ENCODE measurements around the gene MTG2. TPM values are rescaled to one million over a fixed set of nuclear protein-coding genes. Genes with fewer than 3 reads are reported as not detected.
"Not testable (repeated sequence)": the region's sequence is repeated elsewhere in the genome, so short reads cannot be mapped to it uniquely, and the experiment has no call there.

MTG2 gene
- polyA plus RNA-seq, 4 donors: 25.2 to 50.0 (median 31.1) TPM

DNA sequence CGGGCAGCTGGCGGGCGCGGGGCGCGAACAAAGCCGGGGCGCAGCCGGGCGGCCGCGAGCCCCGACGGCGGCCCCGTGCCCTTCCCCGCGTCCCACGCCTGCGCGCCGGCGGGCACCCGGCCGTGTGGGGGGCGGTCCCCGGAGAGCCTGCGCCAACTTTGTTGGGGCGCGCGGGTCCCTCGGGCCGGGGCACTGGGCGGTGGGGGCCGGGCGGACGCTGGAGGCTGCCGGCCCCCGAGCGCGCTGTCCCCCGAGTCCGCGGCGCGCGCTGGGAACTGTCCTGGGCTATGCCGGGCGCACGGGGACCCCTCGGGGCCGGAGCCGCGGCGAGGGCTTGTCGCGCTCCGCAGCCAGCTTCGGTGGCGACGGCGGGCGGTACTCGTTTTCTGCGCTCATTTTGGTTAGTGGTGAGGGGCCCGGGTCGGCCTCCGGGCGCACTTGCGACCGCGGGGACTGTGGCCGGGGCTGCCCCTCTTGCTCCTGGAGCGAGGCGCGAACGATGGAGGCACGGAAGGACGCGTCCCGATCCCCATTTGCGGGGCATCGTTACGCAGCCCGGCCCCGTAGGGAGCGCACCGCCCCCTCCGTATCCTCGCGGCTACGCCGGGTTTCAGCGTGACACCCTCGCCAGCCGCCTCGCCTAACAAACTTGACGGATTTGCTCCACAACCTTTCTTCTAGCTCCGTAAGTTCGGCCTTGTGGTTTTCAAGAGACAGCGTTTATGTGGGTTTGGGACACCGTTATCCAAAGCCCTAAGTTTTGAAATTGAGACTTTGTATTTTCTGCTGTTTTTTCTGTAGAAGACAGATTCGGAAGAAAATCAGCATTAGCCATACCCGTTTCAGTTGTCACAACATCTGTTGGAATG lies 38.6 kb upstream of the MTG2 start:
- no peak for DNase-seq (ENCODE audit: low read depth in 4 of 4, low spot score in 3 of 4)

DNA sequence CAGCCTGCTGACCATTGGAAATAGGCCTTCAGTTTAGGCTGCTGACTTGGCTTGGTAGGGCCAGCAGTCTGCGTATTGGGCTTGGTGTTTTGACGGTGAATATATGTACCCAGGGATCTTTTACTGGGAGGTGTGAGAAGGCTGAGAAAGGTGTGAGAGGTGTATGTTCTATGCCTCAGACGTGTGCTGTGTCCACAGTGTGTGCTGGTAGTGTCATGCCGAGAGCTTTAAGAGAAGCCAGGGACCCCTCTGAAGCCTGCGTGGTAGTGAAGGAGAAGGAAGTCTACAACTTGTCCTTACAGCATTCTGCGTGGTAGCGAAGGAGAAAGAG lies 37.2 kb upstream of the MTG2 start:
- no peak for DNase-seq (ENCODE audit: low read depth in 4 of 4, low spot score in 3 of 4)

DNA sequence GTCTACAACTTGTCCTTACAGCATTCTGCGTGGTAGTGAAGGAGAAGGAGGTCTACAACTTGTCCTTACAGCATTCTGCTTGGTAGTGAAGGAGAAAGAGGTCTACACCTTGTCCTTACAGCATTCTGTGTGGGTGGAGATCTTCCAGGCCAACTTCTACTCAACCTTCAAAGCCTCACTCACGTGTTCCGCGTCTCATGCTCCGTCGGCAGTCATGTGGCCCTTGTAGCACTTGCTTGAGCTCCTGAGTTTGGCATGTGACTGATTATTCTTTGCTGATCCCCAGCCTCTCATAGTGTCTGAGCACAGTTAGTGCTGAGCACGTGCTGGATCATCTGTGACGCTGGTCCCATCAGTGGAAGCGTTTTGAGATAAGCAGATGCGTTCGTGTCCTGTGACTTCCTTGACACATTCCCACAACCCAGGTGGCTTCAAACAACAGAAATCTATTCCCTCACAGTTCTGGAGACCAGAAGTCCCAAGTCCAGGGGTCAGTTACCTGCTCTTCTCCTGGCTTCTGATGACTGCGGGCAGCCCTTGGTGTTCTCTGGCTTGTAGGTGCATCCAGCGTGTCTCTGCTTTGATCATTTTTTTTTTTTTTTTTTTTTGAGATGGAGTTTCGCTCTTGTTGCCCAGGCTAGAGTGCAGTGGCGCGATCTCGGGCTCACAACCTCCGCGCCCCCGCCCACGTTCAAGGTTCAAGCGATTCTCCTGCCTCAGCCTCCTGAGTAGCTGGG lies 36.6 kb upstream of the MTG2 start:
- no peak for DNase-seq (ENCODE audit: low read depth in 4 of 4, low spot score in 3 of 4)

DNA sequence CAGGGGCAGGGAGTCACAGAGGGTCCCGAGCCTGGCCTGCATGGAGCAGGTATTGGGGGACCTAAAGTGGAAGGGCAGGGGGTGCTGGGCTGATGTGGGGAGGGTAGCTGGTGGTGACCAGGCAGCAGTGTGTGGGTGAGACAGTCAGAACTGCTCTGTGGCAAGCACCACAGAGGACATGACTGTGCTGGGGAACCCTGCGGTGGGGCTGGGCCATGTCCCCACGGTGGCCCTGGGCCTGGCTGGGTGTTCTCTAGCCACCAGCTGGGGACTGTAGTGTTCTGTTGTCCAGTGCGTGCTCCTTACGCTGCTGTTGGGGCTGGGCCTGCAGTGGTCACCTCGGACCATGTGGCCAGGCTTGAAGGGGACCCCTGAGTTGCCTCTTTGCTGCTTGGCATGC lies 35.7 kb upstream of the MTG2 start:
- DNase-seq (ENCODE audit: low read depth in 4 of 4, low spot score in 3 of 4): no peak

DNA sequence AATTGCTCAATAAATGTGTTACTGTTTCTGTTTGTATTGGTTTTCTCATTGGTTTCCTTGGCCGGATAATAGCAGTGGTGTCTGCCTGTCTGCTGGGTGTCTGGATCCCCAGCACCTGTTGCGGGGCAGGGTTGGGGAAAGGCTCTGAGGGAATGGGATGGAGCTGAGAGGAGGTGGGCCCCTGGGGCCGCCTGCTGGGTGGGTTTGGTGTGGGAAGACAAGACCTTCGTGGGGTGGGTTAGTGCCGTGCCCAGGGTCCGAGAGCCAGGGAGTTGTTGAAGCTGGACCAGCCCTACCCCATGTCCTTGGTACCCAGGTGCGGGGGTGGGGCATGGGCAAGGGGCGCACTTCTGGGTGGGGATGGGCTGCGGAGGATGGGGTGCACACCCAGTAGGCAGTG lies 35.3 kb upstream of the MTG2 start:
- no peak for DNase-seq (ENCODE audit: low read depth in 4 of 4, low spot score in 3 of 4)

DNA sequence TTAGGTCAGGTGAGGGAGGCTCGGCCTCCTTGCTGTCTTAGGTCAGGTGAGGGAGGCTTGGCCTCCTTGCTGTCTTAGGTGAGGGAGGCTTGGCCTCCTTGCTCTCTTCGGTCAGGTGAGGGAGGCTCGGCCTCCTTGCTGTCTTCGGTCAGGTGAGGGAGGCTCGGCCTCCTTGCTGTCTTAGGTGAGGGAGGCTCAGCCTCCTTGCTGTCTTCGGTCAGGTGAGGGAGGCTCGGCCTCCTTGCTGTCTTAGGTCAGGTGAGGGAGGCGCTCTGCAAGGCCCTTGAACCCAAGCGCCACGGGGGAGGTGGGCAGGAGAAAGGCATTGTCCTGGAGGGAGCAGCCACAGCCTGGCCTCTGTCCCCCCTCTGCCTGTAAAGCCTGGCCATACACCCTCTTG lies 34.4 kb upstream of the MTG2 start:
- DNase-seq (ENCODE audit: low read depth in 4 of 4, low spot score in 3 of 4): not testable (repeated sequence)

DNA sequence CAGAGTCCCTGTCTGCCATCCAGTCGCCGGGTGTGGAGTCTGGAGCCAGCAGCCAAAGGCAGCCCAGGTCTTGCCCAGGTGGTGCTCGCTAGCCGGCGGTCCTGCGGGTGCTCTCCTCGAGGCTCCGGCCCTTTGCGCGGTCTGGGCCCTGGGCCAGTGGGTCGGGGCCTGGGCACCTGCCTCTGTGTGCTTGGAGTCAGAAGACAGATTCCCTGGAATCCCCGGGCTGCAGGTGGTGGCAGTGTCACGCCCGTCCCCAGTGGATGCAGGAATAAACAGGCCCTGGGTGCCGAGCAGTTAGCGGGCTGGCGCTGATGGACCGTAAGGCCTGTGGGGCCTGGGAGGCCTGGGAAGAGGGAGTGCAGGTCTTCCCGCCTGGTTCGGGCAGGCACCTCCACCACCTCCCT lies 33.9 kb upstream of the MTG2 start:
- DNase-seq (ENCODE audit: low read depth in 4 of 4, low spot score in 3 of 4): no peak

DNA sequence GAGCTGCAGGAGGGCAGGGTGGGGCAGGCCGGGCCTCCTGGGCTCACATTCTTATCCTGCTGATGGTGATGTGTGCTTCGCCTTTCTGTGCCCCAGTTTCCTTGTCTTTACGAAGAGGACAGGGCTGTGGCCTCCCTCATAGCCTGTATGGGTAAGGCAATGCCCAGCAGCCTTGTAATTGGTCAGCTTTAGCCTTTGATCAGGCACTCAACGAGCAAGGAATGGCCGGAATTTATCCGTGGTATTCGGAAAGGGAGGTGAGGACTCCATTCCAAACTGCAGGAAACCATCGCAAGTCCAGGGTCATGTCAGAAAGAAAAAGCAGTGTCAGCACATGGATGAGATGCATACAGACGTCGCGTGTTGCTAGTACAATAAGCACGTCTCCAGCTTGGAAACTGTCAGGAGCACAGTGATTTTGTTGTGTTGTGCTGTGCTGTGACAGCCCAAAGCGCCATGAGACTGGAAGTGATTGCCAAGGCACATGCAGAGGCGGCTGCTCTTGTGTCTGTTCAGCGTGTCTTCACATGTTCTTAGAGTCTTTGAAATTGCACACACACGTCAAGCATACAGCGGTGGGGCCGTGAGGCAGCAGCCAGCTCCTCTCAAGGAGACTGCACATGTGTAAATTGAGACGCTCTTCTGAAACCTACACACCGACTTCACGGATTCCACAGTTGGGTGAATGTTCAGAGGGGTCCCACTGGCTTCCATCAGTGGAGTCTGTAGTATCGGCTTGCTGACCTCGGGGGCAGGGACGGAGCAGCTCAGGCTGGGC lies 33.1 kb upstream of the MTG2 start:
- DNase-seq (ENCODE audit: low read depth in 4 of 4, low spot score in 3 of 4): no peak

DNA sequence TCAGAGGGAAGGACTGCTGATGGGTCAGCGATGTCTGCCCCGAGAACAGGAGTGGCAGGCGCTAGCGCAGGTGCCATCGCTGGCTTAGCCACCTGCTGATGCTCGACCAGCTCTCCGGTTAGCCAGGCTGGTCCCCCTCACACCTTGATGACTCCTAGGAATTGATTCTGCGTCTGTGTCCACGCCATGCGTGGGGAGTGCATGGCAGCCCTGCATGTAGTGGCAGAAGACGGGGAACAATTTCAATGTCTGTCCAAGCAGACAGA lies 32.6 kb upstream of the MTG2 start:
- DNase-seq (ENCODE audit: low read depth in 4 of 4, low spot score in 3 of 4): no peak

DNA sequence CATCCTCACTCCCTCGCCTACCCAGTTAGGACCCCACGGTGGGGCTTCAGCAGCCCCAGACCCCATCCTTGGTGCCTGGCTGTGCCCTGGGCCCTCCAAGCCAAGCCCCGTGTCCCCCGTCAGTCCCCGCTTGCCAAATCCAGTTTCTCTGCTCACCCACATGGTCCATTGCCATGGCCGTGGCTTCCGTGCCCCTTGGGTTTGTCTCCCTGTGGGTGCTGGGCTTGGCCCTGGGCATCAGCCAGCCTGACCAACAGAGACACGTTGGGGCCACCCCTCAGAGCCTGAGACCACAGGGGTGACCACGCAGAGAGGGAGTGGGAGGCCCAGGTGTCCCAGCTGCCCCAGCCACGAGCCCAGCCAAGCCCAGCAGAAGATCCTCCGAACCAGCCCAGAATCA lies 31.6 kb upstream of the MTG2 start:
- DNase-seq (ENCODE audit: low read depth in 4 of 4, low spot score in 3 of 4): no peak

DNA sequence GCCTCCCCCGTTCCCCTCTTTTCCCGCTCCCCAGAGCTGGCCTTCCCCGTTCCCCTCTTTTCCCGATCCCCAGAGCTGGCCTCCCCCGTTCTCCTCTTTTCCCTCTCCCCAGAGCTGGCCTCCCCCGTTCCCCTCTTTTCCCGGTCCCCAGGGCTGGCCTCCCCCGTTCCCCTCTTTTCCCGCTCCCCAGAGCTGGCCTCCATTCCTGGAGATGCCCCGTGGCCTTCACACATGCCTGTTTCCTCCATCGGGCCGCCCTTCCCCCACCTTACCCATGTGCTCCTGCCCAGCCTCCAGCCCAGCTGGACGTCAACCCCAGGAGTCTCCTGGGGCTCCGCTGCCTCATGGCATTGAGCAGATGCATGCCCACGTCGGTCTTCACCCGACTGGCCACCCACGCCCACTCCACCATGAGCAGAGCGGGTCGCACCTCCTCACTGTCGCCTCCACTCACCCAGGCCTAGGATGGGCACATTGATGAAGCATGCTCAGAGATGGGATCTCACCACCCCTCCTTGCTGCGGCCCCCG lies 30.9 kb upstream of the MTG2 start:
- no peak for DNase-seq (ENCODE audit: low read depth in 4 of 4, low spot score in 3 of 4)

DNA sequence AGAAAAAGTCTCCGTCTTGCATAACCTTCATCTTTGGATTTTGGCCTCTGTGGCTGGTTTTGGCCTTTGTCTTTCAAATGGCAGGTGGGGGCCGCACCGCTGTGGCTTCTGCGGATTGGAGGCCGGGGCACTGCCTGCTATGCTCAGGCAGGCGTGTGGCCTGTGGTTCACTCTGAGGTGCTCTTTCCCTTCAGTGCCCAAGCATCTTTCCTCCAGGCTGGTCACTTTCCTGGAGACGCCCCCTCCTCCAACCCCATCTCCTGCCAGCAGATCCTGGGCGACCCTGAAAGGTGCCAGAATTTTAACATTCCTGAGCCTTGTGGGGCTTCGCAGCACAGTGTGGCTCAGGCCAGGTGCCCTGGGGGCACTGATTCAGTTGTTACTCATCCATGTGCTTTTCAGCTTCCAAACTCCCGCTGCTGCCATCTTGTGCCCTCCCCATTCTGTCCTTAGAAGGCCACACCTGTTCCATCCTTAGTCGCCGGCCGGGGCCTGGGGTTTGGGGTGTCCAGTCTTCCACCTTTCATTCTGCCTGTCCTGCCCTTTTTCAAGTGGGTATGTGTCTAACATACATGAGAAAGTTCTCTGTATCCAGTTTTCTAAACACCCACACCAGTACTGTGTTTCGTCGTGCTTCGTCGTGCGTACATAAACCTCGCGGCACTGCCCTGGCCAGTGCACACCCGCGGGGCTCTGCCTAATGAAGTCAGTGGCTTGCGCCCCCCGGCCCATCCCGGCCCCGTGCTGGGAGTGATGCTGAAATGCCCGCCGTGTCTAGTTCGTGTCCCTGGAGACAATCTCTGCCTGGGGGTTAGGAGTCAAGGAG lies 27.2 kb upstream of the MTG2 start:
- no peak for DNase-seq (ENCODE audit: low read depth in 4 of 4, low spot score in 3 of 4)

DNA sequence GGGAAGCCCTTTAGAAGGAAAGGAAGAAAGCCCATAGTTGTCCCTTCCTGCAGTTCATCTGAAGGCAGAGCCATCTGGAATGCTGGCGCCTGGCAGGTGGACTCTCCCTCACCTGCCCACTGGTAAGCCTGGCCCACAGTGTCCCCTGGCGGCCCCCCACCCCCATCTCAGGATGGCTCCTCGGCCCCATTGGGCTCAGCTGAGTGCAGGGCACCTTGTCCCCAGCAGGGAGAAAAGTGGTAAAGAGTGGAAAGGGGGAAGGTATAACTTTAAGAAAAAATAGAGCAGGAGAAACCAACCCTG lies 26.6 kb upstream of the MTG2 start:
- no peak for DNase-seq (ENCODE audit: low read depth in 4 of 4, low spot score in 3 of 4)

DNA sequence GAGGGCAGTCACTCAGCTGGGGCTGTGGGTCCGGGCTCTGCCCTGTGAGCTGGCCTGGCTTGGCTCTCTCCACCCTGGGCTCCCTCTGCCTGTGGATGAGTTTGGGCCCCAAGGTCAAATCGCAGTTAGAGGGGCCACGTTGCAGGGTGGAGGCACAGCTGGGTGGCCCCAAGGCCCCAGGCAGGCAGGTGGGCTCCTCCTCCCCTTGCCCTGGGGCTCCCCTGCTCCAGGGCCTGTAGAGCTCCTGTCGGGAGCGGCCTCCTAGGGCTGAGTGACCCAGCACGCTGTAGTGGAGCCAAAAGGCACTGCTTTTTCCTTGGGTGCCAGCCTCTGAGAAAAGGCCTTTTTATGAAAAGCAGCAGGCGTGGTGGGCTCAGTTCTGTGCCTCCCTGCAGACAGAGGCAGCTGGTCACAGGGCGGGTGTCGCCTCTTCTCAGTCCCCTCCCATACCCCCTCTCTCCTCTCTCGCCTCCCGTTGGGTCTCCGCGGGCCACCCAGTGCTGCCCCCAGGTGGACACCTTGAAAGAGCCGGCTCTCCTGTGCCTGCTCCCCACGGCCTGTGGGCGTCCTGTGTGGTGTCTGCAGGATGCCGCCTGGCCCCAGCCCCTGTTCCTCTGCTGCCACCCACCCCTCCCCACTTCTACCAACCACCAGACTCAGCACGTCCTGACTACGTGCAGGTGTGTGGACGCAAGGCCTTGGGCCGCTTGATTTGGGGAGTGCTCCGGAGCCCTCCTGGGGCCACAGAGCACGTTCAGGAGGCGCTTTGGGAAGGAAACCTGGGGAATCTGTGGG lies 26.0 kb upstream of the MTG2 start:
- no peak for DNase-seq (ENCODE audit: low read depth in 4 of 4, low spot score in 3 of 4)

DNA sequence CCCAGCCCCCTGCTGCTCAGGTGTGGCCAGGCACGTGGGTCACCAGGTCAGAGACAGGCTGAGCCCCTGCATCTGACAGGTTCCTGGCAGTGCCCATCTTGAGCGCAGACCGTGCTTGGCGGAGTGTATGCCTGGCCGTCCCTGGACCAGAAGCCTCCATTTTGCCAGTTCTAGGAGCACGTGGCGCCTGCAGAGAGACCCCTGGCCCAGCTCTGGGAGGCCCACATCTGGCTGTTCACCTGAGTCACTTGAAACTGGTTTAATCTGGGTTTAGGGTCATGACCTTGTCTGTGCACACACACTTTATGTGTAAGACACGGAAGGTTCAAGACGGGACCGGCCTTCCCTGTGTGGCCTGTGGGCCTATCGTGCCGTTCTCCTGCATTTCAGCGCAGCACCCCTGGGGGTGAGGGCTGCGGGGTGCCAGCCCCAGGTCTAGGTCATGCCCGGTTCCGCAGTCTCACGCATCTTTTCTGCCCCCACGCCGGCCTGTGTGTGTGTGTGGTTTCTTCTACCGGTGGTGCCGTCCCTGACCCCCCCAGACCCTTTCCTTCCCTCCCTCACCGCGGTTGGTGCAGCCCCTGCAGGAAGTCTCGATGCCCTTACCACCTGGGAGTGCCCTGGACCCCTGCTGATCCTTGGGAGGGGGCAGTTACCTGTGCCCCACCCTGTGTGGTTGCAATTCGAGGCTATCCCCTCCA lies 25.3 kb upstream of the MTG2 start:
- DNase-seq (ENCODE audit: low read depth in 4 of 4, low spot score in 3 of 4): no peak

DNA sequence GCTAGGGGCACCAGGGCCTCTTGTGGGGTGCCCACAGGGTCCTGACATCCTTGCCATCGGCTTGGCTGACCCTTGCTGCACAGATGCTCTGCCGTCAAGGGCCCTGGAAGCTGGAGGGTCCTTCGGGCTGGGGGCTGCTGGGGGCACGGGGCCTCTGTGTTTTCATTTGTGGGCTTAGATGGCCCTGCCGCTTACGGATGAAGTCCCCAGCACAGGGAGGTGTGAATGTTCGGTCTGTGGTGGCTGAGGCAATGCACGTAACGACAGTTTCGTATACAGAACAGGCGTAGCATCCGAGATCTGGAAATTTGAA lies 24.8 kb upstream of the MTG2 start:
- DNase-seq (ENCODE audit: low read depth in 4 of 4, low spot score in 3 of 4): no peak

DNA sequence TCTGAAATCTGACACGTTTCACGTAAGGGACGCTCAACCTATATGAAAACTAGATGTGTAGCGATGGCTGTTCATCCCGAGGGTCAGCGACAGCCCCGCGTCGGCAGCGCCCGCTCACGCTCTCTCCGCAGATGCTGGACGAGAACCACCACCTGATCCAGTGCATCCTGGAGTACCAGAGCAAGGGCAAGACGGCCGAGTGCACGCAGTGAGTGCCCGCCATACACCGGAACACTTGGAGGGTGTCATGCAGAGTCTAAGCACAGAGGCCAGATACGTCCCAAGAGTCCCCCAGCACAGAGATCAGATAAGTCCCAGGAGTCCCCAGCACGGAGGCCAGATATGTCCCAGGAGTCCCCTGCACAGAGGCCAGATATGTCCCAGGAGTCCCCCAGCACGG lies 24.3 kb upstream of the MTG2 start:
- no peak for DNase-seq (ENCODE audit: low read depth in 4 of 4, low spot score in 3 of 4)

DNA sequence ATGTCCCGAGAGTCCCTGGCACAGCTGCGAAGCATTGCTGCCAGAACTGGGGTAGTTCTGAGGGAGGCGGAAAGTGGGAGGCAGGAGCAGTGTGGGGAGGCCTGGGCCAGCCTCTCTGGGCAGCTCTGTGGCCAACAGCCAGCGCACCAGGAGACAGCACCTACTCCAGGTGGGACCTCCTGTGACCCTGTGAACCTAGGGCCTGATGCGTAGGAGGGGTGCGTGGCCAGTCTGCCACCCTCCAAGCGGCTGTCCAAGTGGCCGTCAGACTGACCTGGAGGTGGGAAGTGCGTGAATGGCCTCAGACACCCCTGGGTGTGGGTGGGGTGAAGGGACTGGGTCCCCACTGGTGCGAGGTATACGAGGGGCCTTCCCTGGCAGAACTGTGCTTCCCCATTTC lies 23.8 kb upstream of the MTG2 start:
- no peak for DNase-seq (ENCODE audit: low read depth in 4 of 4, low spot score in 3 of 4)

DNA sequence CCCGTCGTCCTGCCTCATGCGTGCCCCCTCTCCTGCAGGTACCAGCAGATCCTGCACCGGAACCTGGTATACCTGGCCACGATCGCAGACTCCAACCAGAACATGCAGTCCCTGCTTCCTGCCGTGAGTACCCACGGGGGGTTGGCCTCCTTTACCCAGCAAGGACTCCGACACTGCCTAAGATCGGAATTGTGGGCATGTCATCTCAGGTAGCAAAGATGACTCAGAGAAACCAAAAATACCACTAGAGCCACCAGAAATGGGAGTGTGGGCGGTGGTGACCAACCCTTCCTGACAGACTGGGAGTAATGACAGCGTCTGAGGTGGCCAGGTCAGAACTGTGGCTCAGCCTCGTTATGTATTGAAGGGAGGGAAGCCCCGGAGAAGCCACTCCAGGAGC lies 23.0 kb upstream of the MTG2 start:
- no peak for DNase-seq (ENCODE audit: low read depth in 4 of 4, low spot score in 3 of 4)

DNA sequence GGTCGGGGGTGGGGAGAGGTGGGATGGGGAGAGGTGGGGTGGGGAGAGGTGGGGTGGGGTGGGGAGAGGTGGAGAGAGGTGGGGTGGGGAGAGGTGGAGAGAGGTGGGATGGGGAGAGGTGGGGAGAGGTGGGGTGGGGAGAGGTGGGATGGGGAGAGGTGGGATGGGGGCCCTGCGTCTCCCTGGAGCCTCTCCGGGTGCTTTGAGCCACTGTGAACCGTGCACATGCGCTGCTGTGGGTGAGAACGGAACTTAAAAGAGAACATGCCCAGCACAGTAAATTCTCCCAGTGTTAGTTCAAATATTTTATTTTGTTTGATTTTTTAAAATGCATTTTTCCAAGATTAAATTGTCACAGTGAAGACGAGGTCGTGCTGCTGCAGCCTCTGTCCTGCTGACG lies 22.6 kb upstream of the MTG2 start:
- DNase-seq (ENCODE audit: low read depth in 4 of 4, low spot score in 3 of 4): no peak

Data from left renal pelvis (tissue), 4 donors.